GM18873 (cell line): Measurements from ENCODE around the gene NME2.
"Not testable (repeated sequence)": the region's sequence is repeated elsewhere in the genome, so short reads cannot be mapped to it uniquely, and the experiment has no call there.

Source experiments
- ATAC-seq: cut with Tn5 transposase; IDR thresholded peaks from one replicate; pipeline ENCODE4 v1.9.1; 2021; ENCODE audit warnings: mild to moderate bottlenecking, moderate library complexity, moderate number of reproducible peaks; ENCODE audit not compliant: unreplicated experiment, low FRiP score

The NME2 gene

GRCh38 chr17:51150932-51151331, 15.3 kb upstream of the NME2 start:
- no peak for ATAC-seq

GRCh38 chr17:51152766-51153209, 13.4 kb upstream of the NME2 start:
- no peak for ATAC-seq

- peak; percentile 91 for ATAC-seq
Measured at GRCh38 chr17:51153210-51154072, 12.8 kb upstream of the NME2 start, which contains the start of gene NME1. TSS of gene NME1 (plus strand) at chr17:51153559. CDS start at chr17:51155655, 2,096 bp downstream.

GRCh38 chr17:51154176-51154575, 12.0 kb upstream of the NME2 start:
- ATAC-seq, result no peak

GRCh38 chr17:51155416-51155815, 10.8 kb upstream of the NME2 start:
- no peak for ATAC-seq

- ATAC-seq, result no peak
Measured at GRCh38 chr17:51159604-51160003, 6.6 kb upstream of the NME2 start.

- no peak for ATAC-seq
Measured at GRCh38 chr17:51161541-51161940, 4.7 kb upstream of the NME2 start.

GRCh38 chr17:51164911-51165679, 1.1 kb upstream of the NME2 start:
- ATAC-seq, result no peak

GRCh38 chr17:51165680-51166197, 472 bp upstream of the NME2 start:
- ATAC-seq, result peak; percentile 8

- ATAC-seq, result peak; percentile 30
Measured at GRCh38 chr17:51166987-51167931, 1.0 kb downstream of the NME2 start.

- ATAC-seq, result no peak
Measured at GRCh38 chr17:51169340-51169739, 3.1 kb downstream of the NME2 start.

- ATAC-seq, result no peak
Measured at GRCh38 chr17:51170736-51171135, 4.5 kb downstream of the NME2 start.

GRCh38 chr17:51172030-51172429, 5.8 kb downstream of the NME2 start:
- not testable (repeated sequence) for ATAC-seq

GRCh38 chr17:51180486-51180885, 14.3 kb downstream of the NME2 start:
- ATAC-seq, result no peak

- ATAC-seq, result no peak
Measured at GRCh38 chr17:51184124-51184523, 17.9 kb downstream of the NME2 start.

GRCh38 chr17:51185763-51186332, 19.6 kb downstream of the NME2 start:
- no peak for ATAC-seq

GRCh38 chr17:51188271-51188833, 22.1 kb downstream of the NME2 start:
- no peak for ATAC-seq

GRCh38 chr17:51189162-51189561, 23.0 kb downstream of the NME2 start:
- no peak for ATAC-seq

GRCh38 chr17:51189628-51190027, 23.4 kb downstream of the NME2 start:
- no peak for ATAC-seq
